Astrocyte of the hippocampus (primary cell): ENCODE data around the gene TBC1D17.

Source experiments
- DNase-seq: peaks from one replicate; pipeline ENCODE4 v3.0.0; 2011; ENCODE audit warnings: low read depth, low spot score

The TBC1D17 gene

GRCh38 chr19:49877879-49878743, 609 bp downstream of the TBC1D17 start:
- DNase-seq = peak; percentile 99

- no peak for DNase-seq
These were observed 1.2 kb downstream of the TBC1D17 start for GRCh38 chr19:49878744-49879070.

- DNase-seq = no peak
These were observed 1.9 kb downstream of the TBC1D17 start for GRCh38 chr19:49879243-49879963.

GRCh38 chr19:49880162-49880869, 2.8 kb downstream of the TBC1D17 start:
- DNase-seq = no peak

DNA sequence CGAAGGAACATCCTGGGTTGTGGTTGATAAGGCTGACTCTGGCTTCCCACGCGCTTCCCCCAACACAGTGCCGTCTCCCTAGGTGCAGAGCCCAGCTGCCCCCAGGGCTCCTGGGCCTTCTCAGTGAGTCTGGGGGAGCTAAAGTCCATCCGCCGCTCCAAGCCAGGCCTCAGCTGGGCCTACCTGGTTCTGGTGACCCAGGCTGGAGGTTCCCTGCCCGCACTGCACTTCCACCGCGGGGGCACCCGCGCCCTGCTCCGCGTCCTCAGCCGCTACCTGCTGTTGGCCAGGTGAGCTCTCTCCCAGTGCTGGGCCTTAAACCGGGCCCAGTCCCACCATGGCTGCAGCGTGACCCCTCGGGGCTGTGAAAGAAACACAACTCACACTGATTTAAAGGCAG, 3.7 kb downstream of the TBC1D17 start:
- DNase-seq = no peak

DNA sequence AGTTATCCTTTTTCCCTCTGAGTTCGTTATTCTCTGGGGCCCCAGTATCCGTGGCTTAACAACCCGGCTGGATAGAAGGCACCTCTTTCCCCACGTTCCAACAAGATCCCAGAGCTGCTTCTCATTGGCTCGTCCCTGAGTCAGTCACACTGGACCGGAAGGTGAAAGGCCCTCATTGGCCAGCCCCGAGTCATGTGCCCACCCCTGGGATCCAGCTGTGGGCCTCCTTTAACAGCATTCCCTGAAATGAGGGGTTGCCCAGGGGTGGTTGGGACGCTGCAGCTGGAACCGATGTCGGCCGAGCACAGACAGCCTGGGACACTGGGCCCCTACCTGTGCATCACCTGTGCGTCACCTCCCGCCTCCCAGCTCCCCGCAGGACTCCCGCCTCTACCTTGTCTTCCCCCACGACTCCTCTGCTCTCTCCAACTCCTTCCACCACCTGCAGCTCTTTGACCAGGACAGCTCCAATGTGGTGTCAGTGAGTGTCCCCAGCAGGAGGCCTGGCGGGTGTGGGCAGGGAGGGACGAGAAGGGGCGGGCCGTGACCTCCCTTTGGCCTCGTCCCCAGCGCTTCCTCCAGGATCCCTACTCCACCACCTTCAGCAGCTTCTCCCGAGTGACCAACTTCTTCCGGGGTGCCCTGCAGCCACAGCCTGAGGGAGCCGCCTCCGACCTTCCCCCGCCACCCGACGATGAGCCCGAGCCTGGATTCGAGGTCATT, 4.3 kb downstream of the TBC1D17 start:
- no peak for DNase-seq

- DNase-seq = no peak
These were observed 5.1 kb downstream of the TBC1D17 start for GRCh38 chr19:49882643-49883042.

GRCh38 chr19:49883094-49883493, 5.6 kb downstream of the TBC1D17 start:
- no peak for DNase-seq

- no peak for DNase-seq
These were observed 6.6 kb downstream of the TBC1D17 start for GRCh38 chr19:49884109-49884508.

GRCh38 chr19:49884760-49885159, 7.3 kb downstream of the TBC1D17 start:
- no peak for DNase-seq

- DNase-seq = no peak
These were observed 9.6 kb downstream of the TBC1D17 start for GRCh38 chr19:49887037-49887664.

GRCh38 chr19:49887665-49888509, 10.4 kb downstream of the TBC1D17 start:
- no peak for DNase-seq

GRCh38 chr19:49888510-49888824, 11.0 kb downstream of the TBC1D17 start:
- DNase-seq = no peak

GRCh38 chr19:49889038-49889686, 11.7 kb downstream of the TBC1D17 start:
- no peak for DNase-seq

GRCh38 chr19:49889687-49890348, 12.3 kb downstream of the TBC1D17 start:
- peak; percentile 89 for DNase-seq

- DNase-seq = peak; percentile 33
These were observed 13.1 kb downstream of the TBC1D17 start for GRCh38 chr19:49890349-49891311.

GRCh38 chr19:49891393-49891792, 13.9 kb downstream of the TBC1D17 start:
- no peak for DNase-seq

DNA sequence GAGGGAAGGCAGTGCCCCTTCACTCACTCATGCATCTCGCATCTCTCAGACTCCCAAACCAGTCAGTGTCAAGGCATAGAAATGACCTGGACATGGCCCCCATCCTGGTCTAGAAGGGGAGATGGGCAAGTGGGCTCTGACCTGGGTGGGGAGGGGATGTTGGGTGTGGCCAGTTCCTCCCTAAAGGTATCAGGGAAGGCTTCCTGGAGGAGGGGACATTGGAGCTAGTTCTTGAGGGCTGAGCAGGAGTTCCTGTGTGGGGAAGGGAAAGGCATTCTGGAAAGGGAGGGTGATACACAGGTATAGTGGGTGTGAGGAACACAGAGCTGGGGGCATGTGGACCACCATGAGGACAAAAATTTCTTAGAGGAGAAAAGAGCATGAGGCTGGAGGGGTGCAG, 15.2 kb downstream of the TBC1D17 start:
- no peak for DNase-seq
